ENCODE data around the gene TNFRSF13B. TPM values are rescaled to one million over a fixed set of nuclear protein-coding genes. Genes with fewer than 3 reads are reported as not detected.
"Not testable (repeated sequence)": the region's sequence is repeated elsewhere in the genome, so short reads cannot be mapped to it uniquely, and the experiment has no call there.

The TNFRSF13B gene
- total and polyA plus RNA-seq, 2 donors from 2014 or later: 1.4 TPM; not detected in 1

DNA sequence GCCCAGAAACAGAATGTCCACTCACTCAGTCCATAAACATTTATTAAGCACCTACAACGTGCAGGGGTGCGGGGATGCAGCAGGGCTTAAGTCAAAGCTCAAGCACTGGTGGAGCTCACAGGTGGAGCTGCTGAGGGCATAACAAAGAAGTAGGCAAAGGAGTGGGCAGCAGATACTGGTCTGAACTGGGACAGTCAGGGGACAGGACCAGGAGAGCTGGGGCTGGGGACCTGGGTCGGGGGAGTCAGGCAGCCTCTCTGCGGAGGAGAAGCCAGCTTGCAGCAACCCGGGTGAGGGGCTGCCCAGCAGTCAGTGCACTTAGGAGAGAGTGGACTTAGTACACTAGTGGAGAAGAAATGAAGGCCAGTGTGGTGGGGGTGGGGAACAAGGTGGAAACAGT lies 10.0 kb upstream of the TNFRSF13B start:
- H3K9me3 ChIP-seq (ENCODE audit: control insufficient read depth in 2 of 3, insufficient read depth in 1 of 3, low read length in 3 of 3): no peaks in the 10 kb centered on the region
- no peak for DNase-seq
- FAIRE-seq: no peak
- no peak overlapping the region for H3K4me3 ChIP-seq (ENCODE audit: low read length in 3 of 3)
- H3K27me3 ChIP-seq (ENCODE audit: control insufficient read depth, insufficient read depth, low read length): no peaks in the 10 kb centered on the region
- no peaks in the 10 kb centered on the region for H3K4me1 ChIP-seq (ENCODE audit: control insufficient read depth in 2 of 3, insufficient read depth in 2 of 3, low read depth in 1 of 3, low read length in 3 of 3)
- intact Hi-C loops (cut with DNase I): no loop called here
- TF ChIP-seq, protein P1, sequence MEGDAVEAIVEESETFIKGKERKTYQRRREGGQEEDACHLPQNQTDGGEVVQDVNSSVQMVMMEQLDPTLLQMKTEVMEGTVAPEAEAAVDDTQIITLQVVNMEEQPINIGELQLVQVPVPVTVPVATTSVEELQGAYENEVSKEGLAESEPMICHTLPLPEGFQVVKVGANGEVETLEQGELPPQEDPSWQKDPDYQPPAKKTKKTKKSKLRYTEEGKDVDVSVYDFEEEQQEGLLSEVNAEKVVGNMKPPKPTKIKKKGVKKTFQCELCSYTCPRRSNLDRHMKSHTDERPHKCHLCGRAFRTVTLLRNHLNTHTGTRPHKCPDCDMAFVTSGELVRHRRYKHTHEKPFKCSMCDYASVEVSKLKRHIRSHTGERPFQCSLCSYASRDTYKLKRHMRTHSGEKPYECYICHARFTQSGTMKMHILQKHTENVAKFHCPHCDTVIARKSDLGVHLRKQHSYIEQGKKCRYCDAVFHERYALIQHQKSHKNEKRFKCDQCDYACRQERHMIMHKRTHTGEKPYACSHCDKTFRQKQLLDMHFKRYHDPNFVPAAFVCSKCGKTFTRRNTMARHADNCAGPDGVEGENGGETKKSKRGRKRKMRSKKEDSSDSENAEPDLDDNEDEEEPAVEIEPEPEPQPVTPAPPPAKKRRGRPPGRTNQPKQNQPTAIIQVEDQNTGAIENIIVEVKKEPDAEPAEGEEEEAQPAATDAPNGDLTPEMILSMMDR (IDR thresholded peaks at IDR 0.05; ENCODE audit: borderline replicate concordance, extremely low read depth, insufficient read depth): no peak
- H3K36me3 ChIP-seq (ENCODE audit: control insufficient read depth in 2 of 3, insufficient read depth in 3 of 3, low read length in 3 of 3): no peaks in the 10 kb centered on the region
- no peak overlapping the region for H3K9ac ChIP-seq (ENCODE audit: low read length in 3 of 3)
- no peak overlapping the region for H3K27ac ChIP-seq (ENCODE audit: low read depth in 2 of 2, low read length in 2 of 2)

DNA sequence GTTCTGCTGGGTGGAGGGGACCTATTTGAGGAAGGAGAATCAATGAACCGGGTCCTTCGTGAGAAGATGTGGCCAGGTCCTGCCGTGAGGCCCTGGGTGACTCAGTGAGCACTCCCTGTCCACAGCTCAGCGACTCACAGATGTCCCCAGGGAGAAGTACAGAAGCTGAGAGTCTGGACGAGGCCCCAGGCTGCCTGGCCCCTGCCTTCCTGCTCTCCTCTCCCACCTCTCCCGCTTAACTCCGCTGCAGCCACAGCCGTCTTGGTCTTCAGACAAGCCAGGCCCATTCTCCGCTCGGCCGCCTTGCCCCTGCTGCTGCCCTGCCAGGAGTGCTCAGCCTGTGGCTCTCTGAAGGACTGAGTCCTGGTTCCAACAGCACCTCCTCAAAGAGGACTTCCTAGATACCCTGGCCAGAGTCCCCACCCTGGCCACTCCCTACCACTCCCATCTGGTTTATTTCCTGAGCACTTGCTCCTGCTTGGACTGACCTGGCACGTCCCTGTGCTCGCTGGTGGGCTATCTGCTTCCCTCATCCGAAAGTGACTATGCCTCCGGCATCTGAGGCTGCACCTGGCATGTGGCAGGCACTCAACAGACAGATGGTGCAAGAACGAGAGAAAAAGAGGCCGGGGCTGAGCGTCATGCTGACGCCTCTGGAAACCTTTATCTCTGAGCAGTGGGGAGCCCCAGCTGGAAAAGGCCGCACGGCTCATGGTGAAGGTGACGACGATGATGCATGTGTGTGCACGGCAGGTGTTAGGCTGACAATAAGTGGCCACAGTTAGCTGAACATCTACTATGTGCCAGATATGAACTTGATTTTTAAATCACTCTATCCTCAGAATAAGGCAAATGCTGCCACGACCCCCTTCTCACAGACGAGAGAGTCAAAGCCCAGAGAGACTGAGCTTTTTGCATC lies 9.2 kb upstream of the TNFRSF13B start:
- no peaks in the 10 kb centered on the region for H3K9me3 ChIP-seq (ENCODE audit: control insufficient read depth in 2 of 3, insufficient read depth in 1 of 3, low read length in 3 of 3)
- H3K4me3 ChIP-seq (ENCODE audit: low read length in 3 of 3): no peak overlapping the region
- TF ChIP-seq, protein P1 (IDR thresholded peaks at IDR 0.05; ENCODE audit: borderline replicate concordance, extremely low read depth, insufficient read depth): no peak
- no peaks in the 10 kb centered on the region for H3K36me3 ChIP-seq (ENCODE audit: control insufficient read depth in 2 of 3, insufficient read depth in 3 of 3, low read length in 3 of 3)
- no peaks in the 10 kb centered on the region for H3K4me1 ChIP-seq (ENCODE audit: control insufficient read depth in 2 of 3, insufficient read depth in 2 of 3, low read depth in 1 of 3, low read length in 3 of 3)
- H3K27ac ChIP-seq (ENCODE audit: low read depth in 2 of 2, low read length in 2 of 2): no peak overlapping the region
- intact Hi-C loops (cut with DNase I): no loop called here
- H3K27me3 ChIP-seq (ENCODE audit: control insufficient read depth, insufficient read depth, low read length): no peaks in the 10 kb centered on the region
- no peak overlapping the region for H3K9ac ChIP-seq (ENCODE audit: low read length in 3 of 3)
- no peak for DNase-seq
- no peak for FAIRE-seq

DNA sequence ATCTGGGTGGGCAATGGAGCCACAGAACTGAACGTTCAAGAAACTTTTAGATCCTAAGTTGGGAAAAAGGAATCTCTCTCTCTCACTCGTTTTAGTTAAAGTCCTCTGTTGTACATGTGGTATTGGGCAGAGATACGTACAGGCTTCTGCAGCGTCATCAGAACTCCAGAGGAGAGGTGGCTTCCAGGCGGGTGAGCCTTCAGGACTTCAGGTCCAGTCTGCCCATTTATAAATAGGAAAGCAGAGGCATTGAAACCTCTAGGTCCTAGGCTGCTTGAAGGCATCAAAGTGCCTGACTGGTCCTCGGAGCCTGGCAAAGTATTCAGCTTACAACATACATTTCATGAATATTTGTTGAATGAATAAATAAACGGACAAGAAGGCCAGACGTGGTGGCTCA lies 8.1 kb upstream of the TNFRSF13B start:
- FAIRE-seq: no peak
- H3K36me3 ChIP-seq (ENCODE audit: control insufficient read depth in 2 of 3, insufficient read depth in 3 of 3, low read length in 3 of 3): no peaks in the 10 kb centered on the region
- DNase-seq: no peak
- no peak overlapping the region for H3K27ac ChIP-seq (ENCODE audit: low read depth in 2 of 2, low read length in 2 of 2)
- no peak overlapping the region for H3K9ac ChIP-seq (ENCODE audit: low read length in 3 of 3)
- intact Hi-C loops (cut with DNase I): no loop called here
- H3K27me3 ChIP-seq (ENCODE audit: control insufficient read depth, insufficient read depth, low read length): no peaks in the 10 kb centered on the region
- no peaks in the 10 kb centered on the region for H3K9me3 ChIP-seq (ENCODE audit: control insufficient read depth in 2 of 3, insufficient read depth in 1 of 3, low read length in 3 of 3)
- H3K4me3 ChIP-seq (ENCODE audit: low read length in 3 of 3): no peak overlapping the region
- no peaks in the 10 kb centered on the region for H3K4me1 ChIP-seq (ENCODE audit: control insufficient read depth in 2 of 3, insufficient read depth in 2 of 3, low read depth in 1 of 3, low read length in 3 of 3)
- TF ChIP-seq, protein P1 (IDR thresholded peaks at IDR 0.05; ENCODE audit: borderline replicate concordance, extremely low read depth, insufficient read depth): no peak

DNA sequence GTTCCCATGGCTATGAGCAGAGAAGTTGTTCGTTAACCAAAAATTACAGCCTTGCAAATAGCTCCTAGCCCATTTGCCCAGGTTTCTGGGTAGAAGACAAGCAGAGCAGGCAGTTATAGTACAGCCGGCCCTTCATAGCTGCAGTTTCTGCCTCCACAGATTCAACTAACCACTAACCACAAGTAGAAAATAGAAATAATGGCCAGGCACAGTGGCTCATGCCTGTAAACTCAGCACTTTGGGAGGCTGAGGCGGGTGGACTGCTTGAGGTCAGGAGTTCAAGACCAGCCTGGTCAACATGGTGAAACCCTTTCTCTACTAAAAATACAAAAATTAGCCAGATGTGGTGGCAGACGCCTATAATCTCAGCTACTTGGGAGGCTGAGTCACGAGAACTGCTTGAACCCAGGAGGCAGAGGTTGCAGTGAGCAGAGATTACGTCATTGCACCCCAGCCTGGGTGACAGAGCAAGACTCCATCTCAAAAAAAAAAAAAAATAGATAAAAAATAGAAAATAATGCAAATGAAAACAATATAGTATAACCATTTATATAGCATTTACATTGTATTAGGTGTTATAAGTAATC lies 7.4 kb upstream of the TNFRSF13B start:
- H3K4me3 ChIP-seq (ENCODE audit: low read length in 3 of 3); H3K4me1 ChIP-seq (ENCODE audit: control insufficient read depth in 2 of 3, insufficient read depth in 2 of 3, low read depth in 1 of 3, low read length in 3 of 3); DNase-seq; H3K9ac ChIP-seq (ENCODE audit: low read length in 3 of 3); H3K9me3 ChIP-seq (ENCODE audit: control insufficient read depth in 2 of 3, insufficient read depth in 1 of 3, low read length in 3 of 3); intact Hi-C loops (cut with DNase I); H3K27ac ChIP-seq (ENCODE audit: low read depth in 2 of 2, low read length in 2 of 2); H3K27me3 ChIP-seq (ENCODE audit: control insufficient read depth, insufficient read depth, low read length); FAIRE-seq; H3K36me3 ChIP-seq (ENCODE audit: control insufficient read depth in 2 of 3, insufficient read depth in 3 of 3, low read length in 3 of 3): not testable (repeated sequence)
